Stimulated activated CD4-positive, alpha-beta T cell treated with anti-CD3 and anti-CD28 coated beads, Interleukin-15, amount 100 ng/mL, for 24 hours (primary cell): Measurements from ENCODE around the gene KNTC1.
"Not testable (repeated sequence)": the region's sequence is repeated elsewhere in the genome, so short reads cannot be mapped to it uniquely, and the experiment has no call there.

Source experiments
- DNase-seq: peaks from one replicate; pipeline ENCODE4 v3.0.0-alpha.2; 2020

The KNTC1 gene

GRCh38 chr12:122506393-122506938 is 20.6 kb upstream of the KNTC1 start:
- DNase-seq: no peak

GRCh38 chr12:122508163-122508562 is 18.9 kb upstream of the KNTC1 start:
- no peak for DNase-seq

GRCh38 chr12:122513028-122513427 is 14.0 kb upstream of the KNTC1 start:
- DNase-seq: not testable (repeated sequence)

GRCh38 chr12:122513660-122514059 is 13.4 kb upstream of the KNTC1 start:
- DNase-seq: no peak

GRCh38 chr12:122515275-122515674 is 11.8 kb upstream of the KNTC1 start:
- no peak for DNase-seq

- DNase-seq: no peak
These were observed 10.3 kb upstream of the KNTC1 start for GRCh38 chr12:122516544-122517361.

- no peak for DNase-seq
These were observed 9.2 kb upstream of the KNTC1 start for GRCh38 chr12:122517877-122518276.

GRCh38 chr12:122518908-122519307 is 8.1 kb upstream of the KNTC1 start:
- no peak for DNase-seq

- no peak for DNase-seq
These were observed 7.6 kb upstream of the KNTC1 start for GRCh38 chr12:122519418-122519817.

GRCh38 chr12:122520676-122521075 is 6.4 kb upstream of the KNTC1 start:
- DNase-seq: no peak

- DNase-seq: no peak
These were observed 3.8 kb upstream of the KNTC1 start for GRCh38 chr12:122523280-122523679.

GRCh38 chr12:122523846-122524718 is 3.0 kb upstream of the KNTC1 start:
- no peak for DNase-seq

GRCh38 chr12:122527478-122527944 is 462 bp downstream of the KNTC1 start:
- DNase-seq: peak; percentile 44

- DNase-seq: no peak
These were observed 1.5 kb downstream of the KNTC1 start for GRCh38 chr12:122528582-122528981.

- DNase-seq: no peak
These were observed 1.9 kb downstream of the KNTC1 start for GRCh38 chr12:122528992-122529391.

- DNase-seq: no peak
These were observed 6.8 kb downstream of the KNTC1 start for GRCh38 chr12:122533856-122534255.

- no peak for DNase-seq
These were observed 10.0 kb downstream of the KNTC1 start for GRCh38 chr12:122537021-122537420.

GRCh38 chr12:122538496-122538895 is 11.4 kb downstream of the KNTC1 start:
- DNase-seq: no peak

GRCh38 chr12:122544537-122544936 is 17.5 kb downstream of the KNTC1 start:
- no peak for DNase-seq

GRCh38 chr12:122545855-122546254 is 18.8 kb downstream of the KNTC1 start:
- DNase-seq: no peak

- DNase-seq: no peak
These were observed 20.3 kb downstream of the KNTC1 start for GRCh38 chr12:122547330-122547729.

GRCh38 chr12:122558745-122559641 is 31.9 kb downstream of the KNTC1 start:
- no peak for DNase-seq
